Left lung (tissue), 14 donors: ENCODE results near the gene RASGRF2. TPM values are rescaled to one million over a fixed set of nuclear protein-coding genes. Genes with fewer than 3 reads are reported as not detected.

ENCODE experiments used
- ATAC-seq: fragments of 200-7000 bp; cut with Tn5 transposase; one replicate; pipeline ENCODE4 v1.9.1; 2020; ENCODE audit warnings: moderate library complexity
- DNase-seq, 4 donors: peaks; one replicate each; pipeline ENCODE4 v3.0.0-alpha.2; 2013 to 2020
- H3K27ac ChIP-seq, 2 donors: fragments of 200-600 bp; sonication (generic) in 1 of 2; one replicate each; pipeline versions ENCODE4 v1.5.0 to v1.8.0; 2020 to 2021
- H3K27me3 ChIP-seq, 2 donors: fragments of 200-600 bp; sonication (generic) in 1 of 2; one replicate each; pipeline versions ENCODE4 v1.5.0 to v1.8.0; 2020 to 2021
- H3K36me3 ChIP-seq, 2 donors: fragments of 200-600 bp; sonication (generic) in 1 of 2; one replicate each; pipeline versions ENCODE4 v1.5.0 to v1.8.0; 2020 to 2021
- H3K4me1 ChIP-seq, 2 donors: fragments of 200-600 bp; one replicate each; pipeline ENCODE4 v1.8.0; 2021
- H3K4me3 ChIP-seq, 2 donors: fragments of 200-600 bp; sonication (generic) in 1 of 2; one replicate each; pipeline versions ENCODE4 v1.5.0 to v1.8.0; 2020 to 2021; ENCODE audit warnings: mild to moderate bottlenecking in 1 of 2
- H3K9me3 ChIP-seq, 2 donors: fragments of 200-600 bp; sonication (generic) in 1 of 2; one replicate each; pipeline versions ENCODE4 v1.5.0 to v1.8.0; 2020 to 2021
- CTCF ChIP-seq, 2 donors: fragments of 200-600 bp; sonication (generic) in 1 of 2; IDR thresholded peaks; one replicate each; pipeline versions ENCODE4 v1.5.0 to v1.8.0; 2021; ENCODE audit warnings: antibody characterized with exemption in 2 of 2
- intact Hi-C, 2 donors: fragments of 100-400 bp; cut with DNase I; formaldehyde crosslinking; loops; one replicate each; pipeline versions ENCODE4 v1.11.2 to v1.14.2; 2022
- long read RNA-seq, 12 donors: library from polyadenylated mRNA in 2 of 12; unstranded in 2 of 12; transcript quantifications; one replicate each; pipeline ENCODE4 v2.0.0 and lab custom pipeline, GENCODE V29; 2019 to 2026
- polyA plus RNA-seq, 6 donors: library from polyadenylated mRNA; unstranded; fragments of 120-200 nt; gene quantifications; one replicate each; pipeline ENCODE4 v1.2.1, GENCODE V29; 2013; ENCODE audit not compliant: insufficient read length in 6 of 6
- total RNA-seq, 2 donors: library from RNA; stranded (reverse); fragmentation: NEBNext Ultra II Directional; extraction: Animal tissue kit (Norgen Biotek cat#: 25700); gene quantifications; one replicate each; pipeline ENCODE4 v1.2.1, GENCODE V29; 2021
- donor health status: DM: no; HTN: yes; CAD: no.
- donor health status: DM: no; HTN: no; CAD: no.

The RASGRF2 gene
- total RNA-seq (1 to 10 TPM; 7.0 to 7.5 TPM), polyA plus RNA-seq (1 to 10 TPM; 1.3 to 3.0 (median 2.1) TPM)
- long read RNA-seq, donor 1, result 0 reads
- long read RNA-seq, donor 2, result 0 reads
- long read RNA-seq, donor 3, result 0 reads
- long read RNA-seq, donor 4, result 0 reads
- long read RNA-seq, donor 5, result 0 reads
- long read RNA-seq, donor 6, result 0 reads
- long read RNA-seq, donor 7, result 0 reads
- long read RNA-seq, donor 8, partial matches to known transcripts, result 0 of 1 reads
- long read RNA-seq, donor 8, other reads (novel, unspliced or antisense), result 0 of 1 reads
- long read RNA-seq, donor 9, result 0 reads
- long read RNA-seq, donor 10, partial matches to known transcripts, result 1 of 1 reads
- long read RNA-seq, donor 10, other reads (novel, unspliced or antisense), result 0 of 1 reads
- long read RNA-seq, donor 11, result 0 reads
- long read RNA-seq, donor 12, result 0 reads

- Histone ChIP-seq H3K4me1 (peaks cover 6 to 14% of the 10 kb centered on the region in 2 donors), H3K36me3 (no peaks in the 10 kb centered on the region), H3K27me3 (peaks cover 41 to 91% of the 10 kb centered on the region in 2 donors), H3K27ac (peak within 1 kb of the TSS; percentile 72 to 76), H3K9me3 (no peaks in the 10 kb centered on the region), H3K4me3 (peak within 1 kb of the TSS; percentile 45 to 48)
- TF ChIP-seq CTCF (IDR thresholded peaks at IDR 0.05), result no peak
- DNase-seq (peak in 1 of 4 donors; percentile 14), ATAC-seq (peak; percentile 18)
- intact Hi-C loops, result no loop called here
Observed at GRCh38 chr5:80959768-80960442, at the start of gene RASGRF2. TSS of gene RASGRF2 (plus strand) at chr5:80960363. CDS start at chr5:80960739, 376 bp downstream.

GRCh38 chr5:80912479-80912878, 47.7 kb upstream of the RASGRF2 start:
- no peak for TF ChIP-seq CTCF (IDR thresholded peaks at IDR 0.05)
- Histone ChIP-seq H3K27ac (no peak overlapping the region), H3K27me3 (no peaks in the 10 kb centered on the region), H3K4me3 (no peak overlapping the region), H3K36me3 (no peaks in the 10 kb centered on the region), H3K9me3 (no peaks in the 10 kb centered on the region), H3K4me1 (no peaks in the 10 kb centered on the region)
- intact Hi-C loops, result no loop called here
- ATAC-seq, result no peak
- DNase-seq, result no peak

GRCh38 chr5:80915716-80916115, 44.4 kb upstream of the RASGRF2 start:
- H3K4me1 ChIP-seq, result no peaks in the 10 kb centered on the region
- no peak for TF ChIP-seq CTCF (IDR thresholded peaks at IDR 0.05)
- H3K27me3 ChIP-seq, result no peaks in the 10 kb centered on the region
- H3K9me3 ChIP-seq, result no peaks in the 10 kb centered on the region
- no peak overlapping the region for H3K4me3 ChIP-seq
- no peak overlapping the region for H3K27ac ChIP-seq
- no peaks in the 10 kb centered on the region for H3K36me3 ChIP-seq
- ATAC-seq, result no peak
- DNase-seq, result no peak
- intact Hi-C loops, result no loop called here

- intact Hi-C loops, result no loop called here
Observed at GRCh38 chr5:80916676-80917075, 43.5 kb upstream of the RASGRF2 start.

More at GRCh38 chr5:80916676-80917075, 43.5 kb upstream of the RASGRF2 start:
- Histone ChIP-seq H3K4me3 (no peak overlapping the region), H3K4me1 (no peaks in the 10 kb centered on the region), H3K9me3 (no peaks in the 10 kb centered on the region), H3K27me3 (no peaks in the 10 kb centered on the region), H3K27ac (no peak overlapping the region), H3K36me3 (no peaks in the 10 kb centered on the region)
- TF ChIP-seq CTCF (IDR thresholded peaks at IDR 0.05), result no peak
- no peak for DNase-seq
- no peak for ATAC-seq
